ENCODE data around the gene MTUS2.
A peak's percentile ranks its signal among the peaks of the same experiment; 100 is the strongest.

Gene MTUS2

GRCh38 chr13:29508130-29508875, 688.2 kb downstream of the MTUS2 start:
- H4K20me1 ChIP-seq (ENCODE audit: insufficient read depth, low read length): peaks cover 34% of the 10 kb centered on the region
- TF ChIP-seq CTCF (IDR thresholded peaks at IDR 0.05; ENCODE audit: borderline replicate concordance, extremely low read depth, low read length, poor library complexity, severe bottlenecking) (peak; percentile 98), EZH2 (IDR thresholded peaks at IDR 0.05; ENCODE audit: borderline replicate concordance, low read depth, low read length, severe bottlenecking) (no peak)
- peaks cover 62% of the 10 kb centered on the region for H3K36me3 ChIP-seq (ENCODE audit: insufficient read depth, low read length)
- H3K27ac ChIP-seq (ENCODE audit: low read length): peak overlapping the region; percentile 15; the same call in 1 of the 2 replicates
- H2AFZ ChIP-seq (ENCODE audit: low read depth, low read length): no peak overlapping the region
- H3K9me3 ChIP-seq (ENCODE audit: insufficient read depth, low read length, severe bottlenecking): no peaks in the 10 kb centered on the region
- H3K9ac ChIP-seq (ENCODE audit: low read depth, low read length): no peak overlapping the region
- no peak overlapping the region for H3K4me3 ChIP-seq (ENCODE audit: low read depth in 1 of 2, low read length in 2 of 2)
- H3K79me2 ChIP-seq (ENCODE audit: insufficient read depth, low read length): no peaks in the 10 kb centered on the region
- no peak overlapping the region for H3K4me2 ChIP-seq (ENCODE audit: insufficient read depth, low read length)
- ATAC-seq (ENCODE audit: insufficient read depth, low read depth): peak; percentile 78
- no peaks in the 10 kb centered on the region for H3K4me1 ChIP-seq (ENCODE audit: insufficient read depth, low read length)
- DNase-seq: peak; percentile 77
- H3K27me3 ChIP-seq (ENCODE audit: insufficient read depth, low read length, poor library complexity): no peaks in the 10 kb centered on the region

GRCh38 chr13:29508876-29509252, 688.7 kb downstream of the MTUS2 start:
- Histone ChIP-seq H3K4me2 (ENCODE audit: insufficient read depth, low read length) (no peak overlapping the region), H3K27ac (ENCODE audit: low read length) (no peak overlapping the region), H3K4me3 (ENCODE audit: low read depth in 1 of 2, low read length in 2 of 2) (no peak overlapping the region), H4K20me1 (ENCODE audit: insufficient read depth, low read length) (peaks cover 37% of the 10 kb centered on the region), H3K9me3 (ENCODE audit: insufficient read depth, low read length, severe bottlenecking) (no peaks in the 10 kb centered on the region), H3K79me2 (ENCODE audit: insufficient read depth, low read length) (no peaks in the 10 kb centered on the region), H3K9ac (ENCODE audit: low read depth, low read length) (no peak overlapping the region), H3K36me3 (ENCODE audit: insufficient read depth, low read length) (peaks cover 62% of the 10 kb centered on the region), H3K27me3 (ENCODE audit: insufficient read depth, low read length, poor library complexity) (no peaks in the 10 kb centered on the region), H2AFZ (ENCODE audit: low read depth, low read length) (no peak overlapping the region), H3K4me1 (ENCODE audit: insufficient read depth, low read length) (no peaks in the 10 kb centered on the region)
- DNase-seq: no peak
- TF ChIP-seq EZH2 (IDR thresholded peaks at IDR 0.05; ENCODE audit: borderline replicate concordance, low read depth, low read length, severe bottlenecking): no peak
- no peak for TF ChIP-seq CTCF (IDR thresholded peaks at IDR 0.05; ENCODE audit: borderline replicate concordance, extremely low read depth, low read length, poor library complexity, severe bottlenecking)
- no peak for ATAC-seq (ENCODE audit: insufficient read depth, low read depth)

GRCh38 chr13:29509999-29510589, 690.0 kb downstream of the MTUS2 start:
- DNase-seq (no peak), ATAC-seq (ENCODE audit: insufficient read depth, low read depth) (no peak)
- H3K9me3 ChIP-seq (ENCODE audit: insufficient read depth, low read length, severe bottlenecking): no peaks in the 10 kb centered on the region
- no peaks in the 10 kb centered on the region for H3K27me3 ChIP-seq (ENCODE audit: insufficient read depth, low read length, poor library complexity)
- H3K79me2 ChIP-seq (ENCODE audit: insufficient read depth, low read length): no peaks in the 10 kb centered on the region
- no peak overlapping the region for H3K4me2 ChIP-seq (ENCODE audit: insufficient read depth, low read length)
- H3K36me3 ChIP-seq (ENCODE audit: insufficient read depth, low read length): peaks cover 65% of the 10 kb centered on the region
- H4K20me1 ChIP-seq (ENCODE audit: insufficient read depth, low read length): peaks cover 43% of the 10 kb centered on the region
- no peak overlapping the region for H3K9ac ChIP-seq (ENCODE audit: low read depth, low read length)
- TF ChIP-seq EZH2 (IDR thresholded peaks at IDR 0.05; ENCODE audit: borderline replicate concordance, low read depth, low read length, severe bottlenecking) (no peak), CTCF (IDR thresholded peaks at IDR 0.05; ENCODE audit: borderline replicate concordance, extremely low read depth, low read length, poor library complexity, severe bottlenecking) (no peak)
- no peak overlapping the region for H2AFZ ChIP-seq (ENCODE audit: low read depth, low read length)
- no peak overlapping the region for H3K27ac ChIP-seq (ENCODE audit: low read length)
- no peak overlapping the region for H3K4me3 ChIP-seq (ENCODE audit: low read depth in 1 of 2, low read length in 2 of 2)
- H3K4me1 ChIP-seq (ENCODE audit: insufficient read depth, low read length): no peaks in the 10 kb centered on the region

All from DND-41 (cell line).